Thymus (tissue), 11 donors: ENCODE results near the gene C1D. TPM values are rescaled to one million over a fixed set of nuclear protein-coding genes. Genes with fewer than 3 reads are reported as not detected.
A peak's percentile ranks its signal among the peaks of the same experiment; 100 is the strongest.
"Not testable (repeated sequence)": the region's sequence is repeated elsewhere in the genome, so short reads cannot be mapped to it uniquely, and the experiment has no call there.

Experiments used
- DNase-seq, 9 donors: peaks; one replicate each; pipeline ENCODE4 v3.0.0-alpha.2; 2013; ENCODE audit warnings: low spot score in 9 of 9, low read depth in 6 of 9, missing footprints in 1 of 9
- H3K27ac ChIP-seq, 2 donors: one replicate each; pipeline ENCODE4 v1.5.1; 2013; ENCODE audit warnings: control low read depth in 1 of 2, low read depth in 1 of 2, low read length in 1 of 2, mild to moderate bottlenecking in 1 of 2, moderate library complexity in 1 of 2
- H3K27me3 ChIP-seq, 2 donors: one replicate each; pipeline ENCODE4 v1.5.1; 2013; ENCODE audit warnings: low read length in 1 of 2; ENCODE audit not compliant: control insufficient read depth in 2 of 2, insufficient read depth in 1 of 2
- H3K36me3 ChIP-seq, 2 donors: one replicate each; pipeline ENCODE4 v1.5.1; 2013; ENCODE audit warnings: low read length in 1 of 2, mild to moderate bottlenecking in 1 of 2, moderate library complexity in 1 of 2; ENCODE audit not compliant: control insufficient read depth in 2 of 2, insufficient read depth in 2 of 2
- H3K4me1 ChIP-seq, 2 donors: one replicate each; pipeline ENCODE4 v1.5.1; 2013; ENCODE audit warnings: low read length in 2 of 2; ENCODE audit not compliant: control insufficient read depth in 2 of 2, insufficient read depth in 2 of 2
- H3K4me3 ChIP-seq, 2 donors: one replicate each; pipeline ENCODE4 v1.5.1; 2013; ENCODE audit warnings: low read length in 2 of 2, control low read depth in 1 of 2, mild to moderate bottlenecking in 1 of 2
- H3K9me3 ChIP-seq, 2 donors: one replicate each; pipeline ENCODE4 v1.5.1; 2013; ENCODE audit warnings: low read length in 1 of 2, mild to moderate bottlenecking in 1 of 2; ENCODE audit not compliant: control insufficient read depth in 2 of 2, insufficient read depth in 1 of 2
- WGBS: extraction: QIAGEN DNeasy Blood & Tissue Kit; methylation state at CpG from one replicate; pipeline ENCODE4 v1.1.7; 2013; 5-methylcytosine and 5-hydroxymethylcytosine counted together
- polyA plus RNA-seq: library from polyadenylated mRNA; stranded (reverse); fragments of 200-250 nt; gene quantifications from one replicate; pipeline ENCODE4 v1.2.3, GENCODE V29; 2013
- total RNA-seq: library from RNA; stranded (reverse); fragments of 120-200 nt; gene quantifications from one replicate; pipeline ENCODE4 v1.2.4, GENCODE V29; 2013
- donor health status: healthy.

The C1D gene
- total and polyA plus RNA-seq, 2 donors: 29.8 to 30.7 TPM

GRCh38 chr2:68083346-68083745 lies 20.5 kb upstream of the C1D start:
- 86% methylated on average over 1 of the region's 1 CpG for WGBS
- no peak for DNase-seq
- Histone ChIP-seq H3K27me3 (no peaks in the 10 kb centered on the region), H3K4me3 (no peak overlapping the region), H3K4me1 (peaks cover 0 to 2% of the 10 kb centered on the region in 2 donors), H3K27ac (no peak overlapping the region), H3K36me3 (no peaks in the 10 kb centered on the region), H3K9me3 (no peaks in the 10 kb centered on the region)

GRCh38 chr2:68074050-68074449 lies 11.2 kb upstream of the C1D start:
- DNase-seq: no peak
- no peaks in the 10 kb centered on the region for H3K4me1 ChIP-seq
- WGBS: 92% methylated on average over 6 of the region's 6 CpGs
- H3K9me3 ChIP-seq: no peaks in the 10 kb centered on the region
- H3K36me3 ChIP-seq: no peaks in the 10 kb centered on the region
- H3K27ac ChIP-seq: no peak overlapping the region
- no peak overlapping the region for H3K4me3 ChIP-seq
- no peaks in the 10 kb centered on the region for H3K27me3 ChIP-seq

GRCh38 chr2:68063797-68064646 lies 1.2 kb upstream of the C1D start:
- not testable (repeated sequence) for H3K4me1 ChIP-seq, H3K27ac ChIP-seq, H3K9me3 ChIP-seq, H3K4me3 ChIP-seq, H3K27me3 ChIP-seq, H3K36me3 ChIP-seq
- DNase-seq: peak in 1 of 9 donors; percentile 6
- WGBS: 94% methylated on average over 19 of the region's 19 CpGs

GRCh38 chr2:68060652-68061051 lies 2.2 kb downstream of the C1D start:
- no peak for DNase-seq
- WGBS: 92% methylated on average over 5 of the region's 5 CpGs
- H3K36me3 ChIP-seq: no peaks in the 10 kb centered on the region
- no peaks in the 10 kb centered on the region for H3K9me3 ChIP-seq
- H3K4me3 ChIP-seq: no peak overlapping the region
- H3K4me1 ChIP-seq: peaks cover 0 to 5% of the 10 kb centered on the region in 2 donors
- H3K27me3 ChIP-seq: no peaks in the 10 kb centered on the region
- no peak overlapping the region for H3K27ac ChIP-seq

- no peaks in the 10 kb centered on the region for H3K27me3 ChIP-seq
- DNase-seq: no peak
- WGBS: 95% methylated on average over 12 of the region's 12 CpGs
Observed at GRCh38 chr2:68059784-68060525, 2.8 kb downstream of the C1D start.

GRCh38 chr2:68057658-68058396 lies 5.0 kb downstream of the C1D start:
- H3K27ac ChIP-seq: no peak overlapping the region
- H3K4me3 ChIP-seq: no peak overlapping the region
- DNase-seq: no peak
- H3K4me1 ChIP-seq: no peaks in the 10 kb centered on the region
- no peaks in the 10 kb centered on the region for H3K27me3 ChIP-seq
- no peaks in the 10 kb centered on the region for H3K9me3 ChIP-seq
- peaks cover 0 to 2% of the 10 kb centered on the region in 2 donors for H3K36me3 ChIP-seq
- WGBS: 96% methylated on average over 3 of the region's 3 CpGs

More at GRCh38 chr2:68059784-68060525, 2.8 kb downstream of the C1D start:
- H3K4me3 ChIP-seq: no peak overlapping the region
- H3K36me3 ChIP-seq: no peaks in the 10 kb centered on the region
- H3K9me3 ChIP-seq: no peaks in the 10 kb centered on the region
- H3K4me1 ChIP-seq: peaks cover 0 to 5% of the 10 kb centered on the region in 2 donors
- no peak overlapping the region for H3K27ac ChIP-seq

- 97% methylated on average over 6 of the region's 6 CpGs for WGBS
- DNase-seq: no peak
- H3K27me3 ChIP-seq: no peaks in the 10 kb centered on the region
- H3K4me1 ChIP-seq: no peaks in the 10 kb centered on the region
- no peaks in the 10 kb centered on the region for H3K9me3 ChIP-seq
- no peak overlapping the region for H3K4me3 ChIP-seq
- H3K36me3 ChIP-seq: peaks cover 0 to 2% of the 10 kb centered on the region in 2 donors
- H3K27ac ChIP-seq: no peak overlapping the region
Observed at GRCh38 chr2:68052717-68053422, 9.9 kb downstream of the C1D start.

- no peaks in the 10 kb centered on the region for H3K4me1 ChIP-seq
- no peak for DNase-seq
- H3K9me3 ChIP-seq: no peaks in the 10 kb centered on the region
- H3K27ac ChIP-seq: no peak overlapping the region
- H3K36me3 ChIP-seq: peaks cover 0 to 6% of the 10 kb centered on the region in 2 donors
- 97% methylated on average over 2 of the region's 2 CpGs for WGBS
- H3K4me3 ChIP-seq: no peak overlapping the region
- no peaks in the 10 kb centered on the region for H3K27me3 ChIP-seq
Observed at GRCh38 chr2:68050353-68050752, 12.5 kb downstream of the C1D start.
